ENCODE results near the gene EMILIN2. TPM values are rescaled to one million over a fixed set of nuclear protein-coding genes. Genes with fewer than 3 reads are reported as not detected.

EMILIN2 gene
- polyA plus RNA-seq, 1 donor, result 11.8 TPM

DNA sequence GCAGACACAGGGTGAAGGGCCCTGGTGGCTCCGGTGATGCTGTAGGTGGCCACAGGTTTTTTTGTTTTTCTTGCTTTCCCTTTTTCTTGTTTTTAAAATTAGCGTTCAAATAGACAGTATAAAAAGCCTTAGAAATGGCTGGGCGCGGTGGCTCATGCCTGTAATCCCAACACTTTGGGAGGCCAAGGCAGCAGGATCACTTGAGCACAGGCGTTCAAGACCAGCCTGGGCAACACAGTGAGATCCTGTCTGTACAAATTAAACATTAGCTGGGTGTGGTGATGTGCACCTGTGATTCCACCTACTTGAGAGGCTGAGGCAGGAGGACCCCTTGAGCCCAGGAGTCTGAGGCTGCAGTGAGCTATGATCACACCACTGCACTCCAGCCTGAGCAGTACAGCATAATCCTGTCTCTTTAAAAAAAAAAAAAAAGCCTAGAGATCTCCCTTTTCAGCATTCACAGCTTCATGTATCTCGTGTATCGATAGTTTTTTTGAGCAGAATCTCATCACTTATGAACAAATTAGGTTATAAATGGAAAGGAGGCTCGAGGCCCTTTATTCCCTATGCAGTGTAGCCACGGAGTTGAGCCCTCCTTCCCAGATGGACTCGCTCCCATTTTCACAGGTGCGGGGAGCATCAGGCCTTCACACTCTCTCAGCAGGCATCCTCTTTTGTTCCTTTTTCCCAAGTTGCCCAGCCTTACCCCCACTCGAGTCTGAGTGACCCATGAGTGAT lies 50.8 kb downstream of the EMILIN2 start:
- no peak for DNase-seq

DNA sequence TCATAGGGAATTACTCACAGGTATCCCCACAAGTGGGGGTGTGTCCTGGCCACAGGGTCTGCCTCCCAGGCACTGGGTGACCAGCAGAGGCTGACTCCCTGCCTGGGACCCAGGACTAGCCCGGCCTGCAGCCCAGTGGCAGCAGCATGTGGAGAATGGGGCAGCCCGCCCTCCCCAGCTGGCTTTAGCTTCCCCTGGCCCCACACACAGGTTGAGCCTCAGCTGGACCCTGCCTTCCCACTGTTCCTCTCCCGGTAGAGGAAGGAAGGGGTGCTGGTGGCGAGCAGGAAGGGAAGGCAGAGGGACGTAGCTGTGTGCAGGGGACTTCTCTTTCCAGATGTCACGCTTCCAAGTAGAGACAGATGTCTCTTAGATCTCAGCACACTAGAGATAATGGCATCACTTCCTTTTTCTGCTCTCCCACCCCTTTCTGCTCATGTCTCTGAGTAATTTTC lies 51.4 kb downstream of the EMILIN2 start:
- DNase-seq, result no peak

DNA sequence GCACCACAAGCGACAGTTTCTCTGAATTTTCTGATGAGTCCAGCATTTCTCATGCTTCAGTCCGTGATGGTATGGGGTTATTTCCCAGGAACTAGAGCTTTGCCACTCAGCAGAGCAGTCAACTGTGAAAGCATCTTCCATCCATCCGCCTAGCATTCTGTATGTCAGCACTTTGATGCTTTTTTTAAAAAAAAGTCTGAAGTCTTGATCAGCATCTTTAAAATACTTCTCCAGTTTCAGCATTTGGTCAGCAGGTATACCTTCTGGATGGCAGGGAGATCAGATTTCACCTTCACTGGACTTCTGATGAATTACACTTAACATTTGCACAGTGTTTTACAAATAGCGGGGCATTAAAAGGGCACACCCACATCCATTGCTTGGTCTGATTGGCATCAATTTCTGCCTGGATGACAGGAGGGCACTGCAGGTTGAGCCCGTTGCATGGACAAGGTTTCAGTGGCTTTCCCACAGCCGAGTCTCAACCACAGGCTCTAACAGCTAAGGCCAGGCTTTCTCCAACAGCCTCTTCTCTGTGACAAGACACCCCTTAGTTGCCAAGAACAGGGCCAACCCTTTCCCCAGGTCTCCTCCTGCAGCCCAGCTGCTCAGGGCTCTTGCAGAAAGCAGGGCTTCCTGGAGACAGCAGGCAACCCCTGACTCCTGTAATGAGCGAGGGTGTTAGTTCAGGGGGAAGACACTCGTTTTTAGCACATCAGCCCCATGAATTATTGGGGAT lies 54.0 kb downstream of the EMILIN2 start:
- no peak for DNase-seq

DNA sequence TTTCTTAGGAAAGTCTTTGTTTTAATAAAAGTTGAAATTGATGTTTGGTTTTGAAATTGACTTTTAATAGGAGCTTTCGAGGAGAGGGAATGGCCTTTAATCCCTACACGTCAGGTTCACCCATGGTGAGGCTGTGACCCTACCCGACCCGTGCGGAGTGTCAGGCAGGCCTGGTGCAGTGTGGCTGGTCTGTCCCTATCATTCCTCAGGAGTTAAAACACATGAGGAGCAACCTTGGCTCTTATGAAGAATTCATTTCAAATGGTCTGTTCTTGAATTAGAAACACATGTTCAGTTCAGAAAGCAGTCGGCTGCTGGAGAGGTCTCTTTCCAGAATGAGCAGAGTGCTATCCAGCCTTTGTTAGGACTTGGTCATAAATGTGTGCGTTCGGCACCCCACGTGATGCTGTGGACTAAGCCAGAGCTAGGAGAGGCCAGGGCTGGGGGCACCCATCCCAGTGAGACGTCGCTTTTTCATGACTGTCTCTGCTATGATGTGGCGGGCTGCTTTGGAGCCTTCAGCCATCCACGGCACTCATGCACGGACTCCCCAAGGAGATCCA lies 54.7 kb downstream of the EMILIN2 start:
- DNase-seq, result no peak

DNA sequence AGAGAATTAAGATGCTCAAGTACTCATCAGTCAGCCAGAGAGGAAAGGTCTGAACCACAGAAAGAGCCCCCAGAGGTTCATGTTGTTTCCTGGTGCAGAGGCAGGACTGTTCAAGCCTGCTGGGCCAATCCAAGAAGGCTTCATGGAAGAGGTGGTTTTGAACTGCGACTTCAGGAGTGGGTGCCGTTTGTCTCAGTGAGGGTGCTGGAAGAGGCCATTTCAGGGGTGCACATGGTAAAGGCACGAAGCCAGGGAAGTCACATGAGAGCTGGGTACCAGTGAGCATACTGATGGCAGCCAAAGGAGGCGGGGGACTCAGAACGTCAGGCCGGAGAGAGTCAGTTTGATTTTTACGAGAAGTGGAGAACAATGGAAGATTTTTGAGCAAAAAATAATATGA lies 55.5 kb downstream of the EMILIN2 start:
- DNase-seq, result no peak

DNA sequence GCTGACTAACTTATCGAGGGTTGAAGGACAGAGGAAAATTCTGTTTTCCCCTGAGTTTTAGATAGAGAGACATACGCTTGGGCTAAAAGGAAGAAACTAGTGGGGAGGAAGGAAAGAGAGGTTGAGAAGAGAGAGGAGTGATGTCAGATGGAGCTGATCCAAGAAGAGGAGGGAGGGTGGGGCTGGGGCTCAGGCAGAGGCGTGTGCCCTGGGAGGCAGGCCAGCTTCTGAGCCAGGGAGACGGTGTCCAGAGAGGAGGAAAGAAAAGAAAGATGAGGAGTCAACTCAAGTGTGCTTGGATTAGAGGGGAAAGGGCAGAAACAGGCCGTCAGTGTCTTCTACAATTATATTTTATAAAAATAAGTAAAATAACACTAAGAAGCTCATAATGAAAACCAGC lies 56.2 kb downstream of the EMILIN2 start:
- no peak for DNase-seq

DNA sequence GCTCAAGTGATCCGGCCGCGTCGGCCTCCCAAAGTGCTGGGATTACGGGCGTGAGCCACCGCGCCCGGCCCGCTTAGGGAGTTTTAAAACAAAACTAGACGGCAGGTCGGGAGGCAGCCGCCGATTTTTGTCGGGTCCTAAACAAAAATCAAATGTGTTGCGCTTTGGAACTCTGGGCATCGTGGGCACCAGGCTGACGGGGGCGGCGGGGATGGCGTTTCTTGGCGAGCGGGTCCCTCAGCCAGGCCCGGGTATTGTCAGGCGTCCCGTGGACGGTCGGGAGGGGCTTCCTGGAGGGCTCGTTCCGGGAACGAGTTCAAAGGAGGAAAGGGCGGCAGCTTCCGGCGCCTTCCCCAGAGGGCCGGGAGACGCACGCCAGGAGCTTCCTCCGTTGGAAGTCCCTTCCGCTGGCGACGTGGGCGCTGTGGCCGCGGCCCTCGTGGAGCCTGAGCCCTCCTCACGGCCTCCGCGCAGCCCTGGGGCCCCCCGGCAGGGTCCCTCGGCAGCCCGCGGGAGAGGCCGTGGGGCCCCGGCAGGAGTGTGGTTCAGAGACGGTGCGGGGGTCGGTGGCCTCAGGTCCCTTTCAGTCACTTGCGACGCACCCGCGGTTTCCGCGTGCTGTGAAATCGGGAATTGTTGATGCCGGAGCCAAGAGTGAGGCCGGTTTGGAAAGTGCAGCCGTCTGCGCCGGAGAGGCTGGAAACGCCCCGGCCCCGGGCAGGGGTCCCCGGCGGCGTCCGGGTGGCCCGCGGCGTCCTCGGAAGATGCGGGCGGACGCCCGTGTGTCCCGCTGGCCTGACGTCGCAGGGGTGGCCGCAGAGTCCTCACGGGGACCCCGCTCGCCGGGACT lies 59.3 kb downstream of the EMILIN2 start:
- no peak for DNase-seq

DNA sequence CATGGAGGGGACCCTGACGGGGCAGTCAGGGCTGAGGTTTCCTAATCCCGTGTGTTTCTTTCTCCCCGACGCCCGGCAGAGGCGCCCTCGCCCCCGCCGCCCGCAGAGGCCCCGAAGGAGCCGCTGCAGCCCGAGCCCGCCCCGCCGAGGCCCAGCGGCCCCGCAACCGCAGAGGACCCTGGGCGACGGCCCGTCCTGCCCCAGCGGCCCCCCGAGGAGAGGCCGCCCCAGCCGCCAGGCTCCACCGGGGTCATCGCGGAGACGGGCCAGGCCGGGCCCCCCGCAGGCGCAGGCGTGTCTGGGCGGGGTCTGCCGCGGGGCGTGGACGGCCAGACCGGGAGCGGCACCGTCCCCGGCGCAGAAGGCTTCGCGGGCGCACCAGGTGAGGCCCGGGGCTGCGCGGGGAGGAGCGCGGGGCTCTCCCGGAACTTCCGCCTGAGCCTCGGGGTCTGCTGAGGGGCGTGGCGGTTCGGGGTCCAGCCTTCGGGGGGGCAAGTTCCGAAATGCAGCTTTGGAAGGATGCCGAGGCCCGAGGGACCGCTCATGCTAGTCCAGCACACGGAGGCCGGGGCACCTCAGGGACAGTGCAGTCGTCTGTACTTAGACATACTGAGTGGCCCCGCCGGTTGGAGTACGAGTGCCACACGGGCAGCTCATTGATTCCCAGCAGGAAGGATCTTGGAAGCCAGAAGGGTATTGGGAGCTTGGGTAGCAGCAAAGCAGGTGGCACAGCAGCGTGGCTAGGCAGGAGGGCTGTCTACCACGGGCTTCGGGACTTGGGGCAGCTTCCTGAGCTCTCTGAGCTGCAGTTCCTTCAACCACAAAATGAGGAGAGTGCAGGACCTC lies 60.1 kb downstream of the EMILIN2 start:
- no peak for DNase-seq

DNA sequence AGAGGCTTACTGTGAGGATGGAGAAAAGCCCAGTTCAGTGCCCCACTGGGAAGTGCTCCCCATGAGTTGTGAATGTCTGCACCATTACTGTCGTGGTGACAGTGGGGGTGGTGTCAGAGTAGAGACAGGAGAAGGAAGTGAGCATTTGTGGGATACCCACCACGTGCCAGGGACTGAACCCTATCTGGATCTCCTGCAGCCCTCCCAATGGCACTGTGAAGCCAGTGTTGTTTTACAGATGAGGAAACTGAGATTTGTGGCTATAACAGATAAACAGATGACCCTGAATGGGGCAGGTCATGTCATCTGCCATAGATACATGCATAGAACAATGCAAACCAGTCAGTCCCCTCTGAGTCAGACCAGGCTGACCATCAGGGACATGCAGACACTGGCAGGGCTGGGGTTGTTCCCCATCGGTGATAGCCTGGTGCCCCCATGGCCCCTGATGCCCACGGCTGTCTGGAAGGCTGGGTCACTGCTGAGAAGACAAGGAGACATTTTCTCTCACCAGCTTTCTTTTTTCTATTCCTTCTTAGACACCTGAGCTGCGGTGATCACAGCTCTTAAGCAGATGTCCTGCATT lies 60.8 kb downstream of the EMILIN2 start:
- DNase-seq, result no peak

DNA sequence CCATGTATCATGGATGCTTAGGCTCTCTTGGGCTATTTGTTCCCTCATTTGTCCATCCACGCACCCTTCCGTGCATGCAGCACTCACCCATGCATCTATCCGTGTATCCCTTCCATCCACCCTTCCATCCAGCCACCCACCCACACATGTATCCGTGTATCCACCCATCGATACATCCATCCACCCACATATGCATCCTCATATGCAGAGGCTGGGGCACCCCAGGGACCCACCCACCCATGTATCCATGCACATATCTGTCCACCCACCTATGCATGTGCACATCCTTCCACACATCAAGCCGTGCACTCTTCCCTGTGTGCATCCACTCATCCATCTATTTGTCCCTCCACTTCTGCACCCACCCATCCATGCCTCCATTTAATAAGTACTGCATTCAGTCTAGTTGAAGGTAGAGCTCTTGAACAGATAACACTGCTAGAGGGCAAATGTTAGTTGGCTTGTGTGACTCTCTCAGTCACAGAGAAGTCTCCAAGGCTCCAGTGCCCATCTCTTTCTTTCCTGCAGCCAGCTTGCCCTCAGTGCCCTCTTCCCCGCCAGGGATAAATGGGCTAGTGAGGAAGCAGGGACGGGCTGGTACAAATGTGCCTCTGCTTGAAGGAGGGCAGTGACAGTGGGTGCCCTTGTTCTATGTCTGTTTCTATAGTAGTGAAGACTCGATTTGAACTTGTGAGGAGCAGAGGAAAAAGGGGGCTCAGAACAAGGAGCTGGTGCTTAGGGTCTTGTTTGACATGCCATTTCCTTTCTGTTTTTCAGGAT lies 61.5 kb downstream of the EMILIN2 start:
- no peak for DNase-seq

DNA sequence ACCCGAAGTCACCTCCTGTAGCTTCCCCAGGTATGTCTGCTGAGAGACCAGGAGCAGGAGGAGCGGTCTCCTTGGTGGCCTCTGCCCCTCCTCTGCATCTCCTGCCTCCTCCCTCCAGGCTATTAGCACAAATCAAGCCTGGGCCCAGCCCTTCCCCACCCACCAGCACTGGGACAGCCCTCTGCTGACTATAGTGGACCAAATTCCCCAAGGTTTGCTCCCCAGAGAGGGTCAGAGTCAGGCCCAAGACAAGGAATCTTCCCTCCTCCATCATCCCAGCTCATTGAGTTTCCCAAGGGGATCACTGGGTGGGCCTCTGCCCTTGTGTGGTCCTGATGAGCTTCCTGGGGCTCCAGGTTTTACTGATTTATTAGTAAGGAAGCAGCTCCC lies 62.1 kb downstream of the EMILIN2 start:
- no peak for DNase-seq

DNA sequence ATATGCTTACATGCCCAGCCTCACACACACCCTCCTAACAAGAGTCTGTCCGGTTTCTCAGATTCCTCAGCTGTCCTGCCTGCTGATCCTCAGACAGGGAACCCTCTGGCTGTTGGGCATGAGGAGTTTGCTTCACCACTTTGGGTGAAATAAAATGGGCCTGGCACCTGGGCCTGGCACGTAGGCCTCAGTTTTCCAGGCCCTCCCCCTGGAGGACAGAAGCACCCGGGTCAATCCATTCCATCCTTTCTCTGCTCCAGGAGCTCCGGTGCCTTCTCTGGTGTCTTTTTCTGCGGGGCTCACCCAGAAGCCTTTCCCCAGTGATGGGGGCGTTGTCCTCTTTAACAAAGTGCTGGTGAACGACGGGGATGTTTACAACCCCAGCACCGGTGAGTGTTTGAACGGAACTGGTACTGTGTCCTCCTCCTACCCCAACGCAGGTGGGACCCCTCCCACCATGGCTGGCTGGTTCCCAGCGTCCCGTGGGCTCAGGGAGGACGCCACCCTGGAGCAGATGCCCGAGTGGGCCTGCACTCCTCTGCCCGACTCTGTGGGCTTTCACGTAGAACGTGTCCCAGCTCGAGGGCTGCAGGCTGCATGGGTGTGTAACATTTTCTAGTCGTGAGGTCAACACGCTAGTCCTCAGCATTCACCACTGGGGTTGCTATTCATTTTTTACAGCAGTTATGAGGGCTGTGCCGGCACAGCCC lies 62.8 kb downstream of the EMILIN2 start:
- DNase-seq, result no peak

DNA sequence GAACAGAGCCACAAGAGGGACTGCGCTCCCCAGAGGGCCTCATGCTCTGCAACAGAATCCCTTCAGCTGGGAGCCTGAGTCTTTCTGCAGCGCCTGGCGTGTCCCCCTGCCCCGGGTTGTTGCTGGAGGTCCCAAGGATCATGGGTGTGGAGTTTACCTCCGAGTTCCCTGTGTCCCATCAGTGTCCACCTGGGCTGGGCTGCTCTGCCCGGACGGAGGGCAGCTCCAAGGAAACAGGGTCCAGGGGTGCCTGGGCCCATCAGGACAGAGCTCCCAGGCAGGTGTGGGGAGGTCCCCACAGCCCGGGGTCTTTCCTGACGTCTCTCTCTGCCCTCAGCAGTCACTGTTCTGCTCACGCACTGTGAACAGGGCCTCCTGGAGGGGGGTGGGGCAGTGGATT lies 63.5 kb downstream of the EMILIN2 start:
- DNase-seq, result no peak

DNA sequence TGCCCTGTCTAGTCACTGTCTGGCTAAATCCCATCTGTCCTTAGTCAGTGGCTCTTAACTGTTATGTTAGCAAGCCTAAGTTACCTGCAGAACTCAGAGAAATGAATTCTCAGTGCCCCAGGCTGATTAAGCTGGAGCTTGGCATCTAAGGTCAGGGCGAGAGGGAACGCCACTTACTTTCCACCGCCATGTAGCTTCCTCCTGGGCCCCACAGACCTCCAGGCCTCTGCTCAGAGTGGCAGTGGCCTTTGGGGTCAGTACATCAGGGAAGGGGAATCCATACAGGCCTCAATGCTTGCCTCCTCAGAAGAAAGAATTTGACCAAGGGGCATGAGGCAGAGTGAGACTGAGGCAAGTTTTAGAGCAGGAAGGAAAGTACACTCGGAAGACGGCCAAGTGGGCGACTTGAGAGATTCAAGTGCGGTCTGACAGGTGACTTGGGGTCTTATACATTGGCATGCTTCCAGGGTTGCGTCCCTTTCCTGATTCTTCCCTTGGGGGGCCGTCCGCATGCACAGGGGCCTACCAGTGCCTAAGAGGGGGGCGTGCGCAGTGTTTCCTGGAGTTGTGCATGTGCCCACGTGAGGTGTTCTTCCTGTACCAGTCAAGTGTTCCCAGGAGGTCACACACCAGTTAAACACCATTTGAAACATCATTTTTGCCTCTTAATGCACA lies 64.1 kb downstream of the EMILIN2 start:
- no peak for DNase-seq

DNA sequence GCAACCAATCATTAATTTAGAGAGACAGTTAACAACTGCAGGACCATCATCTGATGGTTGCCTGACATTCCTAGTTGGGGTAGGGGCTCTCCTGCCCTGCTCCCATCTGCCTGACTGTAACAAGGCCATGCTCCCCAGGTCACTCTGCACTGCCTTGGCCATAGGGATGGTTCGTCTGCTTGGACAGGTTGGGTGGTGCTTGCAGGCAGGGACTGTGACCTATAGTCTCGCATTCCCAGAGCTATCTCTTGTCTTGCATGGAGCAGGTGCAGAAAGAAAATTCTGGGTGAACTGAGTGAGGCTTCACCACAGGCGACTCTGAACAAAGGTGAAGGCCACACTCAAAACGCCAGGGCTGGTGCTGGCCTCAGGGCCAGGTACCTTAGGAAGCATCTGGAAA lies 64.7 kb downstream of the EMILIN2 start:
- DNase-seq, result no peak

DNA sequence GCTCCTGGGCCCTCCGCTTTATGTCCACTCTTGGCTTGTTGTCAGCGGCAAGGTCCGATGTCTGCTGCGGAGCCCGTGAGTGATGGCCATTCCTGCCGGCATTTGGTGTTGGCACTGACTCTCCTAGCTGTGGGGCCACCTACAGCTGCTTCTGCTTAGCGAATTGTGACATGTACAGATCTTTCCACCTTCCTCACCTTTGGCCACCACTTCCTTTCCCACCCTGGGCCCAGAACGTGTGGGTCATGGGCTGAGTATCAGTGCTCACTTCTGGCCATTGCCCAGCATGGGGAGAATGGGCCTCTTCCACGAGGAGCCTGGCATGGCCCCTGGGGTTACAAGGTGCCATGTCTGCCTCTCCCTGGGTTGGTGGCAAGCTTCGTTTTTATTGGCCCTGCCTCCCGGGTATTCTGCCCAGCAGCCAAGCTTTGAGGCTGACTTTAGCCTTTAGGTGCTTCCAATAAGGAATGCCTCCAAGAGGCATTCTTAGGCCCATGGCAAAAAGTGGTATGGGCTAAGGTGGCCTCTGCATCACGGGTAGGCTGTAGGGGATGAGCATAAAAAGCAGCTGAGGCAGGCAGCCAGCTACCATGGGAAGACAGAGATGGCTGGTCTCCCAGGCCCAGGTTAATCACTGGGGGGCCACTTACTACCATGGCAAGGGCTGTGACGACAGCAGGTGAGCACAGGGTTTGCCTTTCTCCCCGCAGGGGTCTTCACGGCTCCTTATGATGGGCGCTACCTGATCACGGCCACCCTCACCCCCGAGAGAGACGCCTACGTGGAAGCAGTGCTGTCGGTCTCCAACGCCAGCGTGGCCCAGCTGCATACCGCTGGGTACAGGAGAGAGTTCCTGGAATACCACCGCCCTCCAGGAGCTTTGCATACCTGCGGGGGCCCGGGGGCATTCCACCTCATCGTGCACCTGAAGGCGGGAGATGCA lies 65.8 kb downstream of the EMILIN2 start:
- DNase-seq, result no peak

DNA sequence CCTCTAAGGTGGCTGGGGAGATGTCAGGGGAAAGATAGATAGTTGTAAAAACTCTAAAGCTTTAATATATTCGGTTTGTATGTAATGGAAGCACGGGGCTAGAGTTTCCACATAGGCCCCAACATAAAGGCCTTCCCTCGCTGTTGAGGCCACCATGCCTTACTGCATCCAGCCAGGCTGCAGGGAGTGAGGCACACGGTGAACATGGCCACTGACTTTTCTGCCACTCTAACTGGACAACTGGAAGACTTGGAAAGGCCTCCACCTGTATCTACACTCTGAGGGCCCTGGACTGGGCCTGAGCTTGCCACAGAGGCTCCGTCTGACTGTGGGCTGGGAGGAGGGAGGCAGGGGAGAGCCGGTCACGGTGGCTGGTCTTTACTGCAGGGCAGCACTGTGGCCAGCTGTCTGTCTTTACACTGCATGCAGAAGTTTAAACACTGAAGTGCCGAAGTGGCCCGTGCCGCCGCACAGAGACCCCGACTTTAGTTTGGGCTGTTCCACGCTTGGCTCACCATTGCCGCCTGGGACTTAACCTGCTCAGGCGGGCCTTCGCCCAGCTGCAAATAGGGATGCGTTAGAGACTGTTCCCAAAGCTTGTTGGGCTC lies 66.7 kb downstream of the EMILIN2 start:
- DNase-seq, result no peak
